Natural killer cell (primary cell): Measurements from ENCODE around the gene ZNF746. TPM values are rescaled to one million over a fixed set of nuclear protein-coding genes. Genes with fewer than 3 reads are reported as not detected.

ENCODE experiments used
- ATAC-seq, 3 donors: fragments of 150-1000 bp in 2 of 3; fragments of 200-7000 bp in 1 of 3; cut with Tn5 transposase; 1 replicate in 1 of 3; 2 replicates in 2 of 3; pipeline ENCODE4 v1.10.0; 2021; ENCODE audit warnings: mild to moderate bottlenecking in 2 of 3, moderate library complexity in 2 of 3
- DNase-seq, 2 donors: peaks; one replicate each; pipeline versions ENCODE4 v3.0.0 to v3.0.0-alpha.2; 2013 to 2021; ENCODE audit warnings: mixed read lengths in 1 of 2
- H3K27ac ChIP-seq: one replicate; pipeline ENCODE4 v1.5.1; 2013; ENCODE audit warnings: mild to moderate bottlenecking, low read length
- H3K27me3 ChIP-seq: one replicate; pipeline ENCODE4 v1.6.1; 2013; ENCODE audit warnings: low read length; ENCODE audit not compliant: control insufficient read depth, insufficient read depth
- H3K36me3 ChIP-seq: one replicate; pipeline ENCODE4 v1.6.1; 2013; ENCODE audit warnings: low read length; ENCODE audit not compliant: control insufficient read depth, insufficient read depth
- H3K4me1 ChIP-seq: one replicate; pipeline ENCODE4 v1.6.1; 2013; ENCODE audit warnings: low read length; ENCODE audit not compliant: control insufficient read depth, insufficient read depth
- H3K4me3 ChIP-seq: one replicate; pipeline ENCODE4 v1.5.1; 2013; ENCODE audit warnings: low read length
- H3K9me3 ChIP-seq: one replicate; pipeline ENCODE4 v1.6.1; 2013; ENCODE audit warnings: low read length; ENCODE audit not compliant: control insufficient read depth, insufficient read depth
- H3K27ac Mint-ChIP-seq, 2 donors: one replicate each; pipeline ENCODE4 v1.8.0; 2022; ENCODE audit warnings: mild to moderate bottlenecking in 2 of 2, mixed read lengths in 2 of 2, moderate library complexity in 1 of 2
- H3K27me3 Mint-ChIP-seq, 2 donors: one replicate each; pipeline ENCODE4 v1.8.0; 2022; ENCODE audit warnings: low read depth in 2 of 2, mixed read lengths in 2 of 2
- H3K36me3 Mint-ChIP-seq: one replicate; pipeline ENCODE4 v1.8.0; 2022; ENCODE audit warnings: mixed read lengths
- H3K4me1 Mint-ChIP-seq, 2 donors: one replicate each; pipeline ENCODE4 v1.8.0; 2022; ENCODE audit warnings: mixed read lengths in 2 of 2
- H3K4me3 Mint-ChIP-seq: one replicate; pipeline ENCODE4 v1.8.0; 2022; ENCODE audit warnings: mild to moderate bottlenecking, moderate library complexity, mixed read lengths
- H3K9me3 Mint-ChIP-seq, 2 donors: one replicate each; pipeline ENCODE4 v1.8.0; 2022; ENCODE audit warnings: mixed read lengths in 2 of 2
- whole genome bisulfite sequencing: methylation state at CpG from one replicate; pipeline ENCODE4 v1.1.7; 2013; ENCODE audit warnings: missing lambda C conversion rate; ENCODE audit not compliant: insufficient coverage; 5-methylcytosine and 5-hydroxymethylcytosine counted together
- intact Hi-C: fragments of 100-400 bp; cut with micrococcal nuclease; formaldehyde crosslinking; loops from one replicate; pipeline ENCODE4 v1.14.2; 2022
- total RNA-seq, 4 donors: library from RNA; stranded (reverse); fragments of 120-200 nt in 1 of 4; gene quantifications; one replicate each; pipeline versions ENCODE4 v1.2.3 to v1.2.4, GENCODE V29; 2013 to 2022
- TF ChIP-seq, protein P1 (sequence below): fragments of 200-600 bp; IDR thresholded peaks from one replicate; pipeline ENCODE4 v1.8.0; 2022; ENCODE audit warnings: antibody characterized with exemption

The ZNF746 gene
- total RNA-seq, 3 donors from 2014 or later (not counting 1 experiment from before 2014, with no cell fraction given) = 41.4 to 48.6 (median 47.3) TPM

DNA sequence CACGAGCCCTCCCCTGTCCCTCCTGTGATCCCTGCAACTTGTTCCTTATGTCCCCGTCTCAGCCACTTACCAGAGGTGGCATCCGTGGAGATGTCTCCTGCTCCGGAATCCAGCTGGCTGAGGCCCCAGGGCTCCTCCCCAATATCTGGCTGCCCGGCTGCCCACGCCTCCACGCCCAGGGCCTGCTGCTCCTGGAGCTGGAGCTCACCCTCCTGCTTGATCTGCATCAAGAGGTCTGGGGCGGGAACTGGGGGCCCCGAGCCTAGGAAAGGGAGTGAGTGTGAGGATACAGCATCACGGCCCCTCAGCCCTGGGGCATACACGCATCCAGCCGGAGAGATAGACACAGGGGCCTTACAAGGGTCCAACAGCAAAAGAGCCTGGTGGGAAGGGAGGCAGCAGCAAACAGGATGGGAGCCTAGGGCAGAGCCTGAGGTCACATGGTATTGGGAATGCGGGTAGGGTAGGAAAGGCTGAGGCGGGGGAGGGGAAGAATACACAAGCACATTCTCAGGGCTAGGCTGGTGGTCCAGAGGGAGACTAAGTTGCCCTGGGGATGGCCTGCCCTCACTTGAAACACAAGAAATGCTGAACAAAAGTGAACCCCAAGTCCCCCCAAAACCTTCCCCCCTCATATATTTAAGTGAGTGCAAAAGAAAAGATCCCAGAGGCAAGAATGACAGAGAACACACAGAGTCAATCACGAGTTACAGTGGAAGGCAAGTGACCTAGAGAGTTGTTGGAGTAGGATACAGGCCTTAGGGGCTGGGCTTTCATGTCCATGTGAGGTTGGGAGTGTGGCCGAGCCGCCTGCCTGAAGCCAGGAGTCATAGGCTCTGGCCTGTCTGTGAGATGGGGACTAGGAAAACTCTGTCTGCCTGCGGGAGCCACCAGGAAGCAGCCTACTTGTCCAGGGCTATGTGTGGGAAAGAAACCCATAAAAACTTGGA is 19.8 kb downstream of the ZNF746 start:
- H3K27me3 ChIP-seq = no peaks in the 10 kb centered on the region
- H3K4me3 ChIP-seq = no peak overlapping the region
- peaks cover 36% of the 10 kb centered on the region for H3K36me3 ChIP-seq
- Mint-ChIP-seq H3K4me1 (peaks cover 5 to 17% of the 10 kb centered on the region in 2 donors), H3K27me3 (no peaks in the 10 kb centered on the region), H3K4me3 (no peak overlapping the region), H3K36me3 (peaks cover 13% of the 10 kb centered on the region), H3K9me3 (peaks cover 0 to 7% of the 10 kb centered on the region in 2 donors), H3K27ac (no peak overlapping the region)
- no peak for DNase-seq
- 97% methylated on average over 18 of the region's 18 CpGs for WGBS
- no peak for ATAC-seq
- no peaks in the 10 kb centered on the region for H3K9me3 ChIP-seq
- peaks cover 14% of the 10 kb centered on the region for H3K4me1 ChIP-seq
- TF ChIP-seq, protein P1, sequence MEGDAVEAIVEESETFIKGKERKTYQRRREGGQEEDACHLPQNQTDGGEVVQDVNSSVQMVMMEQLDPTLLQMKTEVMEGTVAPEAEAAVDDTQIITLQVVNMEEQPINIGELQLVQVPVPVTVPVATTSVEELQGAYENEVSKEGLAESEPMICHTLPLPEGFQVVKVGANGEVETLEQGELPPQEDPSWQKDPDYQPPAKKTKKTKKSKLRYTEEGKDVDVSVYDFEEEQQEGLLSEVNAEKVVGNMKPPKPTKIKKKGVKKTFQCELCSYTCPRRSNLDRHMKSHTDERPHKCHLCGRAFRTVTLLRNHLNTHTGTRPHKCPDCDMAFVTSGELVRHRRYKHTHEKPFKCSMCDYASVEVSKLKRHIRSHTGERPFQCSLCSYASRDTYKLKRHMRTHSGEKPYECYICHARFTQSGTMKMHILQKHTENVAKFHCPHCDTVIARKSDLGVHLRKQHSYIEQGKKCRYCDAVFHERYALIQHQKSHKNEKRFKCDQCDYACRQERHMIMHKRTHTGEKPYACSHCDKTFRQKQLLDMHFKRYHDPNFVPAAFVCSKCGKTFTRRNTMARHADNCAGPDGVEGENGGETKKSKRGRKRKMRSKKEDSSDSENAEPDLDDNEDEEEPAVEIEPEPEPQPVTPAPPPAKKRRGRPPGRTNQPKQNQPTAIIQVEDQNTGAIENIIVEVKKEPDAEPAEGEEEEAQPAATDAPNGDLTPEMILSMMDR = no peak
- intact Hi-C loops = no loop called here
- H3K27ac ChIP-seq = no peak overlapping the region

- no peaks in the 10 kb centered on the region for H3K27me3 ChIP-seq
- H3K4me3 Mint-ChIP-seq = no peak overlapping the region
- no peaks in the 10 kb centered on the region for H3K9me3 ChIP-seq
- peaks cover 13% of the 10 kb centered on the region for H3K36me3 Mint-ChIP-seq
- no peaks in the 10 kb centered on the region for H3K27me3 Mint-ChIP-seq
- TF ChIP-seq, protein P1 = no peak
- H3K9me3 Mint-ChIP-seq = peaks cover 0 to 7% of the 10 kb centered on the region in 2 donors
- H3K4me1 ChIP-seq = peaks cover 14% of the 10 kb centered on the region
- no peak for DNase-seq
- no peak overlapping the region for H3K27ac ChIP-seq
- H3K36me3 ChIP-seq = peaks cover 40% of the 10 kb centered on the region
- H3K4me1 Mint-ChIP-seq = peaks cover 5 to 17% of the 10 kb centered on the region in 2 donors
- ATAC-seq = no peak
- intact Hi-C loops = no loop called here
- WGBS = 98% methylated on average over 12 of the region's 12 CpGs
- H3K27ac Mint-ChIP-seq = peak overlapping the region; percentile 48 to 79
- H3K4me3 ChIP-seq = no peak overlapping the region
These were observed 20.8 kb downstream of the ZNF746 start for GRCh38 chr7:149476791-149477190.

- Mint-ChIP-seq H3K9me3 (peaks cover 0 to 7% of the 10 kb centered on the region in 2 donors), H3K27me3 (no peaks in the 10 kb centered on the region), H3K4me1 (peaks cover 5 to 17% of the 10 kb centered on the region in 2 donors), H3K36me3 (peaks cover 13% of the 10 kb centered on the region), H3K27ac (peak overlapping the region; percentile 62 to 79), H3K4me3 (no peak overlapping the region)
- H3K9me3 ChIP-seq = no peaks in the 10 kb centered on the region
- ATAC-seq (peak; percentile 61 to 76 (median 66)), DNase-seq (no peak)
- intact Hi-C loops = no loop called here
- H3K36me3 ChIP-seq = peaks cover 40% of the 10 kb centered on the region
- H3K27me3 ChIP-seq = no peaks in the 10 kb centered on the region
- peaks cover 14% of the 10 kb centered on the region for H3K4me1 ChIP-seq
- TF ChIP-seq, protein P1 = no peak
- 85% methylated on average over 21 of the region's 21 CpGs for WGBS
- no peak overlapping the region for H3K4me3 ChIP-seq
- no peak overlapping the region for H3K27ac ChIP-seq
These were observed 22.2 kb downstream of the ZNF746 start for GRCh38 chr7:149475121-149476045.
